Activated CD4-positive, alpha-beta T cell treated with anti-CD3 and anti-CD28 coated beads, Interleukin-2, amount 10 ng/mL, durations not matched to agents 7 days and 5 days (primary cell): ENCODE measurements around the gene STAG1. TPM values are rescaled to one million over a fixed set of nuclear protein-coding genes. Genes with fewer than 3 reads are reported as not detected.

Experiments
- CTCF ChIA-PET: fragments of 350-600 bp; sonication (Branson Sonifier 250); formaldehyde crosslinking; loops from one replicate; lab custom pipeline; 2021; ENCODE audit warnings: antibody characterized with exemption; lab: Charles Lee
- POLR2A ChIA-PET: fragments of 350-600 bp; sonication (Branson Sonifier 250); formaldehyde crosslinking; loops from one replicate; lab custom pipeline; 2021; ENCODE audit warnings: antibody characterized with exemption; lab: Charles Lee
- DNase-seq: peaks from one replicate; pipeline ENCODE4 v3.0.0-alpha.2; 2020
- H3K27ac Mint-ChIP-seq: one replicate; pipeline ENCODE4 v1.8.0; 2021; ENCODE audit warnings: mild to moderate bottlenecking, moderate library complexity, mixed read lengths
- H3K27me3 Mint-ChIP-seq: one replicate; pipeline ENCODE4 v1.8.0; 2021; ENCODE audit warnings: mixed read lengths
- H3K36me3 Mint-ChIP-seq: one replicate; pipeline ENCODE4 v1.8.0; 2021; ENCODE audit warnings: low read depth, mixed read lengths
- H3K4me1 Mint-ChIP-seq: one replicate; pipeline ENCODE4 v1.8.0; 2021; ENCODE audit warnings: mixed read lengths
- H3K4me3 Mint-ChIP-seq: one replicate; pipeline ENCODE4 v1.8.0; 2021; ENCODE audit warnings: mild to moderate bottlenecking, moderate library complexity, mixed read lengths
- H3K9me3 Mint-ChIP-seq: one replicate; pipeline ENCODE4 v1.8.0; 2021; ENCODE audit warnings: mixed read lengths
- total RNA-seq, 2 experiments: library from RNA; stranded (reverse); gene quantifications; one replicate each; pipeline ENCODE4 v1.2.3, GENCODE V29; 2021

The STAG1 gene
- total RNA-seq, 2 experiments from 2014 or later = 40.9 to 45.7 TPM

DNA sequence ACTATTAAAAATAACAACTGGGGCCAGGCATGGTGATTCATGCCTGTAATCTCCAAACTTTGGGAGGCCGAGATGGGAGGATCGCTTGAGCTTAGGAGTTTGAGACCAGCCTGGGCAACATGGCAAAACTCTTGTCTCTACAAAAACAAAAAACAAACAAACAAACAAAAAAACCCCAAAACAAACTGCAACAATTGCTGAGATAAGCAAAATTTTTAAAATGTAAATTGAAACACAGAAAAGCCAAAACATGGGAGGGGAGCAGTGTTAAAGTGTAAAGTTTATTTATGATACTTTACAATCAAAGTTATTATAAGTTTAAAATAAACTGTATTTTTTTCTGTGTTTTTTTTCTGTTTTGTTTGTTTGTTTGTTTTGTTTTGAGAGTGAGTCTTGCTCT is 294.4 kb downstream of the STAG1 start:
- H3K9me3 Mint-ChIP-seq = peaks cover 38% of the 10 kb centered on the region
- no peak overlapping the region for H3K4me3 Mint-ChIP-seq
- POLR2A ChIA-PET = no interaction called here
- peaks cover 70% of the 10 kb centered on the region for H3K36me3 Mint-ChIP-seq
- no peaks in the 10 kb centered on the region for H3K27me3 Mint-ChIP-seq
- CTCF ChIA-PET = interaction anchor here (0.5 kb wide), 1 partner anchor 346 kb away, joined by 5 read pairs; no protein-coding TSS in a partner anchor
- H3K27ac Mint-ChIP-seq = no peak overlapping the region
- no peak for DNase-seq
- H3K4me1 Mint-ChIP-seq = no peaks in the 10 kb centered on the region

DNA sequence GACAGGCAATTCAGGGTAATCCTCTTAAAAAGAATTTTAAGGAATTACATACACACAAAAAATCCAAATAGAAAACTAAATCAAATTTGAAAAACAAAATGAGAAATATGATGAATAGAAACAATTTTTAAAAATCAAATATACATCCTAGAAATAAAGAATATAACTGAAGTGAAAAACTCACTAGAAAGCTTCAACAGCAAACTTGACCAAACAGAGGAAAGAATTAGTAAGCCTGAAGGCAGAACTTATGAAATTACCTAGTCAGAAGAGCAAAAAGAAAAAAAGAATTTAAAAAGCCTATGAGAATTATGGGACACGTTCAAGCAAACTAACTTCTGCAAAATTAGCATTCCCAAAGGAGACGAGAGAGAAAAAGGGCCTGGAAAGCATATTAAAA is 296.0 kb downstream of the STAG1 start:
- CTCF ChIA-PET = interaction anchor here (1.0 kb wide), 1 partner anchor 16 kb away, joined by 3 read pairs; no protein-coding TSS in a partner anchor
- no peak for DNase-seq
- POLR2A ChIA-PET = no interaction called here
- no peak overlapping the region for H3K27ac Mint-ChIP-seq
- no peaks in the 10 kb centered on the region for H3K4me1 Mint-ChIP-seq
- peaks cover 34% of the 10 kb centered on the region for H3K9me3 Mint-ChIP-seq
- H3K36me3 Mint-ChIP-seq = peaks cover 61% of the 10 kb centered on the region
- no peak overlapping the region for H3K4me3 Mint-ChIP-seq
- H3K27me3 Mint-ChIP-seq = no peaks in the 10 kb centered on the region

DNA sequence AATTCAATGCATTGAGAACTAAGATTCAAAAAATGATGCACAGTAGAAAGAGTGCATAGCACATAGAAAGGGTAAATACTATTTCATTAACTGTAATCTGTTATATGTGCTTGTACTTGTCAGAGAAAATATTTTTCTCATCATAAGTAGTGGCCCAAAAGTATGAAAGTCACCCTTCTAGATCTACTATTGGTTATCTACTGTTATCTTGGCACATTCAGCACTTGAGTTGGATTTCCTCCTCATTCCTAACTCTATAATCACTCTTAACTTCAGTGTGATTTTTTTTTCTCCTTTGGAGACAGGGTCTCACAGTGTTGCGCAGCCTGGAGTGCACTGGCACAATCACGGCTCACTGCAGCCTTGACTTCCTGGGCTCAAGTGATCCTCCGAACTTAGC is 307.6 kb downstream of the STAG1 start:
- ChIA-PET POLR2A (no interaction called here), CTCF (interaction anchor here (0.6 kb wide), 1 partner anchor 232 kb away, joined by 5 read pairs; no protein-coding TSS in a partner anchor)
- H3K4me1 Mint-ChIP-seq = no peaks in the 10 kb centered on the region
- DNase-seq = no peak
- no peak overlapping the region for H3K4me3 Mint-ChIP-seq
- no peaks in the 10 kb centered on the region for H3K27me3 Mint-ChIP-seq
- peaks cover 19% of the 10 kb centered on the region for H3K36me3 Mint-ChIP-seq
- H3K9me3 Mint-ChIP-seq = no peaks in the 10 kb centered on the region
- no peak overlapping the region for H3K27ac Mint-ChIP-seq

DNA sequence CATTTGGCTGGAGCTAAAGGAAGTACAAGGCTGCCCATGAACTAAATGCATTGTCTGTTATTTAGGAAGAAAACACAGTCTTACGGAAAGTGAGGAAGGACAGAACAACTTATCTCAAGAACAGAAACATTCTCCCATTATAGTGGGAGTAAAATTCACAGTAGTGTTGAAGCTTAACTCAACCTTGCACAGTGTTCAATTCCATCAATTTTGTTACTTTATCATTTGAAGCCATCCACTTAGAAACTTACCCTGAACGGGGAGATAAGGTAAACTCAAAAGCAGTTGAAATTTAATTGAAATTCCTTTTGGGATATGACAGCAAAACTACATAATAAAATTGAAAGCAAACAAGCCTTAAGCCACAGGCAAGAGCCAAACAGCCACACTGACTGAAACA is 315.1 kb downstream of the STAG1 start:
- Mint-ChIP-seq H3K4me1 (no peaks in the 10 kb centered on the region), H3K27me3 (no peaks in the 10 kb centered on the region), H3K4me3 (no peak overlapping the region), H3K27ac (no peak overlapping the region), H3K36me3 (peaks cover 20% of the 10 kb centered on the region), H3K9me3 (no peaks in the 10 kb centered on the region)
- DNase-seq = no peak
- ChIA-PET CTCF (interaction anchor here (0.6 to 0.8 kb wide), 2 partner anchors 258 to 316 kb away, joined by 3 read pairs; partner anchors contain the start of gene STAG1), POLR2A (interaction anchor here (0.6 kb wide), 1 partner anchor 16 kb away, joined by 3 read pairs; no protein-coding TSS in a partner anchor)

DNA sequence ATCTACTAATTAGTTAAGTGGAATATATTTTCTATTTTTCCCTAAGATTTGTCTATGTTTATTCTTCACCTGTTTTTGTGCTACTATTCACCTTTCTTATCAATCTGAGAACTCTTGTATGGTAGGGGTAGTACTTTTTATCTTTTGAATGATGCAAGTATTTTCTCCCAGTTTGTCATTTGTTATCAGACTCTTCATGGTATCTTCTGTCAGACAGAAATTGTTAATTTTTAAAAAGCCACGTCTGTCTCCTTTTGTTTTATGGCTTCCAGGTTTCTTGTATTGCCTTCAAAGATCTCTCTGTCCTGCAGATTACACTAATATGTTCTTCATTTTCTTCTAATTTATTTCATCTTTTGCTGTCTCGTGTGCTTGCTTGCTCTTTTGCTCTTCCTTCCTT is 317.7 kb downstream of the STAG1 start:
- Mint-ChIP-seq H3K36me3 (peaks cover 17% of the 10 kb centered on the region), H3K4me1 (no peaks in the 10 kb centered on the region), H3K27ac (no peak overlapping the region), H3K4me3 (no peak overlapping the region), H3K9me3 (no peaks in the 10 kb centered on the region), H3K27me3 (no peaks in the 10 kb centered on the region)
- no peak for DNase-seq
- ChIA-PET POLR2A (no interaction called here), CTCF (no interaction called here)

DNA sequence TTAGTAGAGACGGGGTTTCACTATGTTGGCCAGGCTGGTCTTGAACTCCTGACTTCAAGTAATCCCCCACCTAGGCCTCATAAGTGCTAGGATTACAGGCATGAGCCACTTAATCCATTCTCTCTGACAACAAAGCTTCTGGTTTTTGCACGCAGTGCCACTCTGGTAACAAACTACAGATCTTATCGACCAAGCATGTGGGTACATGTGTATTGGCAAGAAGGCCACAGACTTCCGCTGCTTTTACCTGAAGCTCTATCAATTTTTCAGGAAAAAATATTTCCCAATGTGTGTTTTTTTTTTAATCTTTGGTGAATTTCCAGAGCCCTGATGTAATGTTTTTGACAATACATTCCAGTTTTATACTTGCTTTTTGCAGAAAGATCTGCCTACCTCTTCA is 319.5 kb downstream of the STAG1 start:
- POLR2A ChIA-PET = no interaction called here
- H3K4me1 Mint-ChIP-seq = no peaks in the 10 kb centered on the region
- no peaks in the 10 kb centered on the region for H3K9me3 Mint-ChIP-seq
- H3K27me3 Mint-ChIP-seq = no peaks in the 10 kb centered on the region
- H3K27ac Mint-ChIP-seq = no peak overlapping the region
- H3K4me3 Mint-ChIP-seq = no peak overlapping the region
- no peak for DNase-seq
- CTCF ChIA-PET = interaction anchor here (0.7 kb wide), 1 partner anchor 1679 kb away, joined by 3 read pairs; no protein-coding TSS in a partner anchor
- peaks cover 25% of the 10 kb centered on the region for H3K36me3 Mint-ChIP-seq

DNA sequence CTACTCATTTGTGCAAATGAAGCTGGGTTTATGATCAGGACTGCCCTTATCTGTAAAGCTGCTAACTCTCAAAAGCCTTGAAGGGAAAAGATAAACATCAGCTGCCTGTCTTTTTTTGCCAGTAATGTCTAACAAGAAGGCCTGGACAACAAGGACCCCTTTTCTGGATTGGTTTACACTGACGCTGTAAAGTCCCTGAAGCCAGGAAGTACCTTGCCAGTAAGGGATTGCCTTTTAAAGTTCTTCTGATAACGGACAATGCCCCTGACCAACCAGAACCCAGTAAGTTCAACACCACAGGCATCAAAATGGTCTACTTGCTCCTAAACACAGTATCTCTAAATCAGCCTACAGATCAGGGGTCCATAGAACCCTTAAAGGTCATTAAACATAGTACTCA is 324.0 kb downstream of the STAG1 start:
- no peak for DNase-seq
- H3K9me3 Mint-ChIP-seq = no peaks in the 10 kb centered on the region
- H3K36me3 Mint-ChIP-seq = peaks cover 27% of the 10 kb centered on the region
- CTCF ChIA-PET = interaction anchor here (0.6 kb wide), 1 partner anchor 33 kb away, joined by 3 read pairs; no protein-coding TSS in a partner anchor
- H3K27me3 Mint-ChIP-seq = no peaks in the 10 kb centered on the region
- POLR2A ChIA-PET = no interaction called here
- no peak overlapping the region for H3K4me3 Mint-ChIP-seq
- no peak overlapping the region for H3K27ac Mint-ChIP-seq
- H3K4me1 Mint-ChIP-seq = no peaks in the 10 kb centered on the region

DNA sequence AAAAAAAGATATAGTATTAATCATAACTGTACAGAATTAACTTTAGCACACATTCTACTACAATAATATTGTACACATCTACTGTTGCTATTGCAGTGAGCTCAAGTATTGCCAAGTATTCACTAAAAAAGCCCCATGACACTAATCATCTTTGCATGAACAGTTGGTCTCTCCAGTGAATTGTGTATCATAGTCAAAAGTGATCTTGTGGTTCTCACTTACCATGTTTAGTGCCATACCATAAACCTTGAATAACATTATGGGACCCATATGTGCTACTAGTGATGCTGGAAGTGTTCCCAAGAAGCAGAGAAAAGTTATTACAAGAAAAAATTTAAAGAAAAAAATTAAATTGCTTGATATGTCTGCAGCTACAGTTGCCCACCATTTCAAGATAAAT is 324.9 kb downstream of the STAG1 start:
- no peaks in the 10 kb centered on the region for H3K4me1 Mint-ChIP-seq
- DNase-seq = no peak
- H3K36me3 Mint-ChIP-seq = peaks cover 20% of the 10 kb centered on the region
- ChIA-PET POLR2A (no interaction called here), CTCF (interaction anchor here (0.6 to 0.7 kb wide), 3 partner anchors 301 to 588 kb away, joined by 3 read pairs; no protein-coding TSS in a partner anchor)
- no peaks in the 10 kb centered on the region for H3K27me3 Mint-ChIP-seq
- no peaks in the 10 kb centered on the region for H3K9me3 Mint-ChIP-seq
- no peak overlapping the region for H3K4me3 Mint-ChIP-seq
- H3K27ac Mint-ChIP-seq = no peak overlapping the region

DNA sequence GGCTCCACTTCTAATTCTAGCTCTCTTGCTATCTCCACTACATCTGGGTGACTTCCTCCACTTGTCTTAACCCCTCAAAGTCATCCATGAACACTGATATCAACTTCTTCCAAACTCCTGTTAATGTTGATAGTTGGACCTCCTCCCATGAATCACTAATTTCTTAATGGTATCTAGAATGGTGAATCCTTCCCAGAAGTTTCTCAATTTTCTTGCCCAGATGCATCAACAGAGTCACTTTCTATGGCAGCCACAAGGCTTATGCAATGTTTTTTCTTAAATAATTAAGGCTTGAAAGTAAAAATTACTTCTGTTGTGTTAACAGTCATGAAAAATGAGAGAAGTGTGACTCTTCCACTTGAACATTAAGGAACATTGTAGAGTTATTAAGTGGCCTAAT is 337.7 kb downstream of the STAG1 start:
- Mint-ChIP-seq H3K36me3 (peaks cover 21% of the 10 kb centered on the region), H3K27me3 (no peaks in the 10 kb centered on the region), H3K27ac (no peak overlapping the region), H3K9me3 (no peaks in the 10 kb centered on the region), H3K4me1 (no peaks in the 10 kb centered on the region), H3K4me3 (no peak overlapping the region)
- CTCF ChIA-PET = no interaction called here
- no peak for DNase-seq
- POLR2A ChIA-PET = no interaction called here

DNA sequence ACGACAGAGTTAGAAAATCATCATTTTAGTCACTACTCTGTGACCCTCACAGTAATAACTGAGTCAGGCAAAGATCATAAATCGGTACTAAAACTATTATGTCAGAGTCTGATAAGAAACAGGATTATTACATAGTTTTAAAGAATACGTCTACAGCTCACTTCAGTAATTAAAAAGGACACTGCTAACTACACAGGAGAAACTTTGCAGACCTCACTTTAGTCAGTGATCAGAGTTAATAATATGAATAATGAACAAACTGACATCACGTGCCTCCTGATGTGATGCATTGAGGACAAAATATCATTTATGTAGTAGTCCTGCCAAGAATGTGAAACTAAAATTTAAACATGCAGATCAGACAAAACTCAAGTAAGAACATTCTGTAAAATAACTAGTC is 339.9 kb downstream of the STAG1 start:
- Mint-ChIP-seq H3K36me3 (peaks cover 16% of the 10 kb centered on the region), H3K4me3 (no peak overlapping the region), H3K27ac (no peak overlapping the region), H3K27me3 (no peaks in the 10 kb centered on the region), H3K4me1 (no peaks in the 10 kb centered on the region), H3K9me3 (no peaks in the 10 kb centered on the region)
- CTCF ChIA-PET = no interaction called here
- DNase-seq = no peak
- POLR2A ChIA-PET = no interaction called here

DNA sequence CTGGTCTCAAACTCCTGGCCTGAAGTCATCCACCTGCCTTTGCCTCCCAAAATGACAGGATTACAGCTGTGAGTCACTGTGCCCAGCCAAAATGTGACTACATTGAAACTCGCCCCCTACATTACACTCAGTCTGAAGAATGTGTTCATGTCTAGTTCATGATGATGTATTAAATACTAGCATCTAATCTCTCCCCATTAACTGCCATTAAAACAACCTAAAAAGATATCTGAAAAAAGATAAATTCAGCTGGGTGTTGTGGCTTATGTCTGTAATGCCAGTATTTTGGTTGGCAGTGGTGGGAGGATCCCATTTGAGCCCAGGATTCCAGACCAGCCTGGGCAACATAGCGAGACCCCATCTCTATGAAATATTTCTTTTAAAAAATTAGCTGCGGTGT is 342.6 kb downstream of the STAG1 start:
- Mint-ChIP-seq H3K27me3 (no peaks in the 10 kb centered on the region), H3K9me3 (no peaks in the 10 kb centered on the region), H3K4me3 (no peak overlapping the region), H3K36me3 (peaks cover 8% of the 10 kb centered on the region), H3K27ac (no peak overlapping the region), H3K4me1 (no peaks in the 10 kb centered on the region)
- DNase-seq = no peak
- CTCF ChIA-PET = interaction anchor here (1.0 kb wide), 1 partner anchor 19 kb away, joined by 3 read pairs; no protein-coding TSS in a partner anchor
- POLR2A ChIA-PET = no interaction called here

DNA sequence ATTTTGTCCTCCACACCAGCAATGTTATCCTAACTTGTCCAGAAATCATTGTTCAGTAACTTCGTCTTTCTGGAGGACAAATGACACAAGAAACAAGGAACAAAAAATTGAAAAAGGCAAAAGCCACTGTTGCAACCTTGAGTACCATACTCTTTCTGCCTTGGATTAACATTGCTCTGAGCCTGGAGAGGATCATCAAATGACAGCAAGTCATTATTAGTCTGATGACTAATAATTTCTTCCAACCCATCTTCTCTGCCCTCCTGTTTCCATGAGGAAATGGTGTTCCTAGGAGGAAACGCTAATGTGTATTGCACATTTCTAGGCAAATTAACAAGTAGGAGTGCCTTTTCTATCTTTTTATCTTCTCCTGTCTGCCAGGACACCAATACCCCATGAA is 348.1 kb downstream of the STAG1 start:
- CTCF ChIA-PET = interaction anchor here (1.7 kb wide), 1 partner anchor 12 kb away, joined by 5 read pairs; no protein-coding TSS in a partner anchor
- POLR2A ChIA-PET = no interaction called here

DNA sequence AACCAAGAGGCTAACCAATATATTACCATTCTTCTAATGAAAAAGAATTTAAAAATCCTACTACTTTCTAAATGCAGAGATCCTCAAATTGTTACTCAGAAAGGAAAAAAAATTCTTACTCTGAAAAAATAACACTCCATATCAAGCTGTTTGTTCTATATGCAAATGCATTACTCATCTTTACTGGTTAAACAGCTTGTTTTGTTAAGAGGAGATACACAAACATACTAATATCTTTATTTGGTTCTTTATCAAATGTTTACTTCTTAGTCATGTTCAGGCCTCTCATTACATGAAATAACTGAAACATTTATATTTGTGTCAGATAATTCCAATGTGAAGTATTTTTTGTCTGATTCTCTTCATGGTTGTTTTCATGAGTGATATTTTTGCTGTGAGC is 355.3 kb downstream of the STAG1 start:
- DNase-seq = no peak
- Mint-ChIP-seq H3K4me1 (no peaks in the 10 kb centered on the region), H3K27me3 (no peaks in the 10 kb centered on the region), H3K36me3 (peaks cover 9% of the 10 kb centered on the region), H3K9me3 (no peaks in the 10 kb centered on the region), H3K27ac (no peak overlapping the region), H3K4me3 (no peak overlapping the region)
- ChIA-PET POLR2A (no interaction called here), CTCF (no interaction called here)

More for the DNA sequence above, 348.1 kb downstream of the STAG1 start:
- Mint-ChIP-seq H3K36me3 (peaks cover 7% of the 10 kb centered on the region), H3K27me3 (no peaks in the 10 kb centered on the region), H3K27ac (no peak overlapping the region), H3K4me3 (no peak overlapping the region), H3K9me3 (no peaks in the 10 kb centered on the region), H3K4me1 (no peaks in the 10 kb centered on the region)
- DNase-seq = no peak
